HL-60 (cell line): Measurements from ENCODE around the gene ASGR1.
A peak's percentile ranks its signal among the peaks of the same experiment; 100 is the strongest.

Source experiments
- DNase-seq, 2 experiments: peaks; one replicate each; pipeline ENCODE4 v3.0.0-alpha.2; 2010 to 2020; ENCODE audit warnings: low read depth in 1 of 2, low spot score in 1 of 2
- H3K27ac ChIP-seq: fragments of 250-450 bp; sonication (Bioruptor Pico); replicated peaks from 2 replicates; pipeline ENCODE4 v1.5.1; 2020; ENCODE audit warnings: mild to moderate bottlenecking, moderate library complexity
- H3K27me3 ChIP-seq: fragments of 250-450 bp; sonication (Bioruptor Pico); 2 replicates; pipeline ENCODE4 v1.5.1; 2021; ENCODE audit warnings: mild to moderate bottlenecking, moderate library complexity; ENCODE audit not compliant: insufficient read depth, poor library complexity, severe bottlenecking
- H3K4me3 ChIP-seq: replicated peaks from 2 replicates; pipeline ENCODE4 v1.5.1; 2011; ENCODE audit warnings: mild to moderate bottlenecking, control low read depth, low read length; ENCODE audit not compliant: insufficient read depth
- GABPA ChIP-seq: IDR thresholded peaks from 2 replicates; pipeline ENCODE4 v1.6.1; 2012; ENCODE audit warnings: low read depth
- POLR2AphosphoS5 ChIP-seq: IDR thresholded peaks from 2 replicates; pipeline ENCODE4 v1.6.1; 2012; ENCODE audit warnings: low read depth
- SPI1 ChIP-seq: IDR thresholded peaks from 2 replicates; pipeline ENCODE4 v1.6.1; 2012; ENCODE audit warnings: low read depth, mild to moderate bottlenecking, borderline replicate concordance
- TF ChIP-seq, protein P1 (sequence below): IDR thresholded peaks from 2 replicates; pipeline ENCODE4 v1.6.1; 2012; ENCODE audit warnings: low read depth; ENCODE audit not compliant: insufficient replicate concordance
- TF ChIP-seq, protein P2 (sequence below): IDR thresholded peaks from one replicate; pipeline ENCODE4 v1.5.1; 2011; ENCODE audit warnings: low read length, control low read depth, inconsistent platforms; ENCODE audit not compliant: insufficient read depth

ASGR1 gene

GRCh38 chr17:7133424-7133823 lies 45.7 kb downstream of the ASGR1 start:
- peak; percentile 35 to 57 for DNase-seq
- H3K4me3 ChIP-seq: no peak overlapping the region
- TF ChIP-seq, protein P1, sequence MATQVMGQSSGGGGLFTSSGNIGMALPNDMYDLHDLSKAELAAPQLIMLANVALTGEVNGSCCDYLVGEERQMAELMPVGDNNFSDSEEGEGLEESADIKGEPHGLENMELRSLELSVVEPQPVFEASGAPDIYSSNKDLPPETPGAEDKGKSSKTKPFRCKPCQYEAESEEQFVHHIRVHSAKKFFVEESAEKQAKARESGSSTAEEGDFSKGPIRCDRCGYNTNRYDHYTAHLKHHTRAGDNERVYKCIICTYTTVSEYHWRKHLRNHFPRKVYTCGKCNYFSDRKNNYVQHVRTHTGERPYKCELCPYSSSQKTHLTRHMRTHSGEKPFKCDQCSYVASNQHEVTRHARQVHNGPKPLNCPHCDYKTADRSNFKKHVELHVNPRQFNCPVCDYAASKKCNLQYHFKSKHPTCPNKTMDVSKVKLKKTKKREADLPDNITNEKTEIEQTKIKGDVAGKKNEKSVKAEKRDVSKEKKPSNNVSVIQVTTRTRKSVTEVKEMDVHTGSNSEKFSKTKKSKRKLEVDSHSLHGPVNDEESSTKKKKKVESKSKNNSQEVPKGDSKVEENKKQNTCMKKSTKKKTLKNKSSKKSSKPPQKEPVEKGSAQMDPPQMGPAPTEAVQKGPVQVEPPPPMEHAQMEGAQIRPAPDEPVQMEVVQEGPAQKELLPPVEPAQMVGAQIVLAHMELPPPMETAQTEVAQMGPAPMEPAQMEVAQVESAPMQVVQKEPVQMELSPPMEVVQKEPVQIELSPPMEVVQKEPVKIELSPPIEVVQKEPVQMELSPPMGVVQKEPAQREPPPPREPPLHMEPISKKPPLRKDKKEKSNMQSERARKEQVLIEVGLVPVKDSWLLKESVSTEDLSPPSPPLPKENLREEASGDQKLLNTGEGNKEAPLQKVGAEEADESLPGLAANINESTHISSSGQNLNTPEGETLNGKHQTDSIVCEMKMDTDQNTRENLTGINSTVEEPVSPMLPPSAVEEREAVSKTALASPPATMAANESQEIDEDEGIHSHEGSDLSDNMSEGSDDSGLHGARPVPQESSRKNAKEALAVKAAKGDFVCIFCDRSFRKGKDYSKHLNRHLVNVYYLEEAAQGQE: no peak
- TF ChIP-seq POLR2AphosphoS5: no peak
- no peaks in the 10 kb centered on the region for H3K27me3 ChIP-seq
- peak overlapping the region; percentile 68 for H3K27ac ChIP-seq

GRCh38 chr17:7132511-7133094 lies 46.6 kb downstream of the ASGR1 start:
- Histone ChIP-seq H3K27ac (peak overlapping the region; percentile 68), H3K27me3 (no peaks in the 10 kb centered on the region), H3K4me3 (no peak overlapping the region)
- DNase-seq: peak in 1 of 2 experiments; percentile 65
- TF ChIP-seq POLR2AphosphoS5 (no peak), GABPA (no peak)
- TF ChIP-seq, protein P2, sequence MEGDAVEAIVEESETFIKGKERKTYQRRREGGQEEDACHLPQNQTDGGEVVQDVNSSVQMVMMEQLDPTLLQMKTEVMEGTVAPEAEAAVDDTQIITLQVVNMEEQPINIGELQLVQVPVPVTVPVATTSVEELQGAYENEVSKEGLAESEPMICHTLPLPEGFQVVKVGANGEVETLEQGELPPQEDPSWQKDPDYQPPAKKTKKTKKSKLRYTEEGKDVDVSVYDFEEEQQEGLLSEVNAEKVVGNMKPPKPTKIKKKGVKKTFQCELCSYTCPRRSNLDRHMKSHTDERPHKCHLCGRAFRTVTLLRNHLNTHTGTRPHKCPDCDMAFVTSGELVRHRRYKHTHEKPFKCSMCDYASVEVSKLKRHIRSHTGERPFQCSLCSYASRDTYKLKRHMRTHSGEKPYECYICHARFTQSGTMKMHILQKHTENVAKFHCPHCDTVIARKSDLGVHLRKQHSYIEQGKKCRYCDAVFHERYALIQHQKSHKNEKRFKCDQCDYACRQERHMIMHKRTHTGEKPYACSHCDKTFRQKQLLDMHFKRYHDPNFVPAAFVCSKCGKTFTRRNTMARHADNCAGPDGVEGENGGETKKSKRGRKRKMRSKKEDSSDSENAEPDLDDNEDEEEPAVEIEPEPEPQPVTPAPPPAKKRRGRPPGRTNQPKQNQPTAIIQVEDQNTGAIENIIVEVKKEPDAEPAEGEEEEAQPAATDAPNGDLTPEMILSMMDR: no peak
- TF ChIP-seq, protein P1: no peak

- no peak for DNase-seq
- no peak for TF ChIP-seq SPI1
- no peak overlapping the region for H3K4me3 ChIP-seq
- no peaks in the 10 kb centered on the region for H3K27me3 ChIP-seq
- H3K27ac ChIP-seq: no peak overlapping the region
Measured at GRCh38 chr17:7131423-7131791, 47.8 kb downstream of the ASGR1 start.

DNA sequence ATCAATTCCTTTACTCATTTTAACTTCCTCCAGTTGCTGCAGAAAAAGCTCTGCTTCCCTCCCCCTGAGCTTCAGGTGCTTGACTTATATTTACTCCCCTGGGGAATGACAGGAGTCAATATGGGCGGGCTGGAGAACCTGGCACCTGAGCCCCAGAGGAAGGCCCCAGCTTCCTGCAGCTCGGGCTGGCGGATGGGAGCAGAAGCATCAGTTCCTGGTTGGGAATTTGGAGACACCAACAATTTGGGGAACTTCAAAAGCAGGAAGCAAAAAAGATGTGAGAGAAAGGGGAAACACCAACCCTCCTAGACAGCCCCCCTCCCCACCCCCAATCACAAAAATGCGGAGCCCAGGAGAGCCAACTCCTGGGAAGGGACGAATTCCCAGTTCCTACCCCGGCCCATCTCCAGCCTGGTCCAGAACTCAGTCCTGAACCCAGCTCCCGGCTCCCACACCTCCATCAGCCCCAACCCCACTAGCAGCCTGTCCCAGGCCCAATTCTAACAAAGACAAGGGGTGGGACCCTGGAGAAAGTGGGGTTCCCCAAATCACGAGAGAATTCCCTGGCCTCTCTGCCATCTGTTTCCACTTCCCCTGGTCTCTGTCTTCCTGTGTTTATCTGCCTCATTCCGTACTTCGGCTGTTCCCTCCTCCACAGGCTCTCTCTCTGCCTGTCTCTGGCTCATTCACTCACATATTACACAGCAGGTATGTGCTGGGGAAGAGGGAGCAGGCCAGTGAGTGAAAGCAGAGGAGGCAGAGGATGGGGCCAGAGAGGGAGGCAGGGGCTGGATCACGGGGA lies 48.3 kb downstream of the ASGR1 start:
- no peak overlapping the region for H3K27ac ChIP-seq
- H3K4me3 ChIP-seq: no peak overlapping the region
- no peak for DNase-seq
- TF ChIP-seq GABPA: no peak
- no peak for TF ChIP-seq POLR2AphosphoS5
- no peak for TF ChIP-seq SPI1
- TF ChIP-seq, protein P2: no peak
- TF ChIP-seq, protein P1: no peak
- H3K27me3 ChIP-seq: no peaks in the 10 kb centered on the region
